H1 (cell line): ENCODE measurements around the gene LONRF2. TPM values are rescaled to one million over a fixed set of nuclear protein-coding genes. Genes with fewer than 3 reads are reported as not detected.
"Not testable (repeated sequence)": the region's sequence is repeated elsewhere in the genome, so short reads cannot be mapped to it uniquely, and the experiment has no call there.

Source experiments
- CTCF ChIA-PET: fragments of 300-600 bp; sonication (Branson Sonifier 250); formaldehyde crosslinking; loops from one replicate; lab custom pipeline; 2021; ENCODE audit not compliant: partially characterized antibody; lab: Charles Lee
- POLR2A ChIA-PET: fragments of 300-600 bp; sonication (Branson Sonifier 250); formaldehyde crosslinking; loops from one replicate; lab custom pipeline; 2021; ENCODE audit warnings: inconsistent platforms; ENCODE audit not compliant: partially characterized antibody; lab: Charles Lee
- DNase-seq, 2 experiments: peaks; one replicate each; pipeline versions ENCODE4 v3.0.0 to v3.0.0-alpha.2; 2010 to 2022; ENCODE audit warnings: low spot score in 2 of 2, low read depth in 1 of 2, mixed read lengths in 1 of 2
- FAIRE-seq: peaks from 2 replicates; lab custom pipeline; 2011; peaks lifted over from hg19 to GRCh38; lab: Jason Lieb, UNC
- H2AFZ ChIP-seq: 2 replicates; pipeline ENCODE4 v1.8.1; 2012; ENCODE audit warnings: low read length, inconsistent platforms
- H2AK5ac ChIP-seq: 2 replicates; pipeline ENCODE4 v1.6.1; 2013; ENCODE audit warnings: low read depth, low read length
- H2BK120ac ChIP-seq: replicated peaks from 2 replicates; pipeline ENCODE3; 2013; ENCODE audit warnings: low read depth, low read length, inconsistent platforms
- H2BK12ac ChIP-seq: 2 replicates; pipeline ENCODE4 v1.6.1; 2013; ENCODE audit warnings: low read depth, low read length
- H2BK15ac ChIP-seq: 2 replicates; pipeline ENCODE4 v1.6.1; 2013; ENCODE audit warnings: low read length
- H2BK20ac ChIP-seq: 2 replicates; pipeline ENCODE4 v1.6.1; 2013; ENCODE audit warnings: low read length
- H2BK5ac ChIP-seq: 2 replicates; pipeline ENCODE4 v1.6.1; 2013; ENCODE audit warnings: low read depth, low read length
- H3K14ac ChIP-seq: 2 replicates; pipeline ENCODE4 v1.6.1; 2013; ENCODE audit warnings: inconsistent platforms; ENCODE audit not compliant: insufficient read length
- H3K18ac ChIP-seq: 2 replicates; pipeline ENCODE4 v1.6.1; 2013; ENCODE audit warnings: low read length; ENCODE audit errors: extremely low read depth
- H3K23ac ChIP-seq: 2 replicates; pipeline ENCODE4 v1.6.1; 2013; ENCODE audit warnings: inconsistent platforms; ENCODE audit not compliant: insufficient read length
- H3K23me2 ChIP-seq: 2 replicates; pipeline ENCODE4 v1.6.1; 2013; ENCODE audit warnings: low read depth, low read length
- H3K27ac ChIP-seq: 2 replicates; pipeline ENCODE4 v1.6.1; 2011; ENCODE audit warnings: low read depth, low read length, inconsistent platforms
- H3K27me3 ChIP-seq, 4 experiments: replicated peaks in 1 of 4; 1 replicate in 1 of 4; 2 replicates in 3 of 4; pipeline versions ENCODE4 v1.6.1 to v1.8.1; 2011 to 2013; ENCODE audit warnings: low read length in 3 of 4, mild to moderate bottlenecking in 3 of 4, inconsistent platforms in 2 of 4, mixed read lengths in 2 of 4, moderate library complexity in 1 of 4; ENCODE audit not compliant: control insufficient read depth in 3 of 4, insufficient read depth in 3 of 4; ENCODE audit errors: extremely low read depth in 1 of 4
- H3K36me3 ChIP-seq, 4 experiments: 2 replicates each; pipeline versions ENCODE4 v1.6.1 to v1.8.1; 2011 to 2013; ENCODE audit warnings: mild to moderate bottlenecking in 4 of 4, low read length in 3 of 4, moderate library complexity in 2 of 4, control low read depth in 1 of 4, inconsistent platforms in 1 of 4; ENCODE audit not compliant: insufficient read depth in 4 of 4, control insufficient read depth in 2 of 4
- H3K4ac ChIP-seq: replicated peaks from 2 replicates; pipeline ENCODE3; 2013; ENCODE audit warnings: low read length, low read depth, mixed read lengths, inconsistent platforms; ENCODE audit not compliant: insufficient read length
- H3K4me1 ChIP-seq, 4 experiments: replicated peaks in 1 of 4; 1 replicate in 1 of 4; 2 replicates in 3 of 4; pipeline versions ENCODE4 v1.6.1 to v1.8.1; 2011 to 2013; ENCODE audit warnings: low read length in 3 of 4, inconsistent platforms in 2 of 4, mixed read lengths in 1 of 4; ENCODE audit not compliant: insufficient read depth in 4 of 4, control insufficient read depth in 3 of 4
- H3K4me2 ChIP-seq, 2 experiments: 2 replicates each; pipeline versions ENCODE4 v1.6.1 to v1.8.1; 2011 to 2013; ENCODE audit warnings: low read depth in 2 of 2, low read length in 2 of 2, control low read depth in 1 of 2, inconsistent platforms in 1 of 2, mild to moderate bottlenecking in 1 of 2; ENCODE audit not compliant: insufficient read depth in 1 of 2
- H3K4me3 ChIP-seq, 4 experiments: fragments of 200-600, 300-600 bp in 1 of 4; sonication (generic), shearing (Covaris generic), sonication (Bioruptor Twin) in 1 of 4; 2 replicates each; pipeline versions ENCODE4 v1.5.1 to v1.8.1; 2011 to 2016; ENCODE audit warnings: low read length in 4 of 4, low read depth in 3 of 4, control low read depth in 2 of 4, inconsistent platforms in 2 of 4, mild to moderate bottlenecking in 2 of 4, mixed read lengths in 1 of 4, moderate library complexity in 1 of 4; ENCODE audit not compliant: insufficient read depth in 2 of 4; ENCODE audit errors: extremely low read depth in 1 of 4
- H3K56ac ChIP-seq: replicated peaks from 2 replicates; pipeline ENCODE3; 2013; ENCODE audit warnings: low read depth, mild to moderate bottlenecking, mixed read lengths, low read length, inconsistent platforms; ENCODE audit not compliant: insufficient read length
- H3K79me1 ChIP-seq: 2 replicates; pipeline ENCODE4 v1.6.1; 2013; ENCODE audit warnings: low read depth, low read length, control low read depth
- H3K79me2 ChIP-seq, 2 experiments: 2 replicates each; pipeline versions ENCODE4 v1.6.1 to v1.8.1; 2012 to 2013; ENCODE audit warnings: low read length in 2 of 2, mild to moderate bottlenecking in 2 of 2, inconsistent platforms in 1 of 2; ENCODE audit not compliant: insufficient read depth in 2 of 2, control insufficient read depth in 1 of 2
- H3K9ac ChIP-seq, 4 experiments: replicated peaks in 1 of 4; 1 replicate in 1 of 4; 2 replicates in 3 of 4; pipeline versions ENCODE4 v1.6.1 to v1.8.1; 2011 to 2013; ENCODE audit warnings: low read depth in 3 of 4, low read length in 3 of 4, control low read depth in 2 of 4, mild to moderate bottlenecking in 2 of 4, moderate library complexity in 2 of 4, inconsistent platforms in 1 of 4; ENCODE audit errors: extremely low read depth in 1 of 4
- H3K9me3 ChIP-seq, 2 experiments: 2 replicates each; pipeline versions ENCODE4 v1.6.1 to v1.8.1; 2012 to 2013; ENCODE audit warnings: mild to moderate bottlenecking in 2 of 2, moderate library complexity in 2 of 2, control low read depth in 1 of 2, inconsistent platforms in 1 of 2, low read depth in 1 of 2, low read length in 1 of 2, mixed read lengths in 1 of 2; ENCODE audit not compliant: insufficient read depth in 2 of 2
- H4K20me1 ChIP-seq, 2 experiments: replicated peaks in 1 of 2; 2 replicates each; pipeline versions ENCODE3 to v1.8.1; 2011 to 2013; ENCODE audit warnings: inconsistent platforms in 2 of 2, low read length in 2 of 2, mild to moderate bottlenecking in 1 of 2; ENCODE audit not compliant: insufficient read depth in 2 of 2, control insufficient read depth in 1 of 2
- H4K5ac ChIP-seq: 2 replicates; pipeline ENCODE4 v1.6.1; 2013; ENCODE audit warnings: low read length, low read depth, mixed read lengths, inconsistent platforms; ENCODE audit not compliant: insufficient read length
- H4K8ac ChIP-seq: 2 replicates; pipeline ENCODE4 v1.8.0; 2013; ENCODE audit warnings: mild to moderate bottlenecking, moderate library complexity, low read length, inconsistent platforms; ENCODE audit not compliant: insufficient read depth; ENCODE audit errors: extremely low read depth
- H4K91ac ChIP-seq: replicated peaks from 2 replicates; pipeline ENCODE3; 2013; ENCODE audit warnings: low read length, mixed read lengths, inconsistent platforms; ENCODE audit not compliant: insufficient read length
- TBP ChIP-seq: IDR thresholded peaks from 2 replicates; pipeline ENCODE4 v1.6.1; 2011; ENCODE audit warnings: low read depth, low read length, improper control_type of control experiment
- WGBS, 2 experiments: shearing (Covaris generic) in 1 of 2; methylation state at CpG; one replicate each; pipeline versions ENCODE4 v1.1.6 to v1.1.7; 2013 to 2015; ENCODE audit warnings: low lambda C conversion rate in 2 of 2, mixed read lengths in 2 of 2, inconsistent platforms in 1 of 2, low coverage in 1 of 2, missing lambda C conversion rate in 1 of 2; ENCODE audit not compliant: insufficient replicate concordance in 2 of 2, insufficient coverage in 1 of 2, insufficient read length in 1 of 2; ENCODE audit errors: extremely low coverage in 1 of 2, missing lambda C conversion rate in 1 of 2; 5-methylcytosine and 5-hydroxymethylcytosine counted together
- polyA plus RNA-seq, 7 experiments: library from polyadenylated mRNA; depleted of rRNA in 3 of 7; stranded (reverse) in 5 of 7; unstranded in 2 of 7; fragments of >200 nt in 5 of 7; fragments of 200-250 nt in 2 of 7; gene quantifications; 1 replicate in 5 of 7; 2 replicates in 1 of 7; 4 replicates in 1 of 7; pipeline versions ENCODE4 v1.2.1 to v1.2.3, GENCODE V29; 2011 to 2013; ENCODE audit warnings: missing spikeins in 2 of 7, mixed read lengths in 2 of 7
- total RNA-seq: library from RNA; stranded (reverse); fragmentation: NEBNext Ultra II Directional; extraction: Animal tissue kit (Norgen Biotek cat#: 25700); gene quantifications from 2 replicates; pipeline ENCODE4 v1.2.1, GENCODE V29; 2021

LONRF2 gene
- total and polyA plus RNA-seq, 2 of the 8 experiments (the other 6 are each of a cell fraction or from before 2014, with no cell fraction given), result 0.24 to 0.74 TPM

DNA sequence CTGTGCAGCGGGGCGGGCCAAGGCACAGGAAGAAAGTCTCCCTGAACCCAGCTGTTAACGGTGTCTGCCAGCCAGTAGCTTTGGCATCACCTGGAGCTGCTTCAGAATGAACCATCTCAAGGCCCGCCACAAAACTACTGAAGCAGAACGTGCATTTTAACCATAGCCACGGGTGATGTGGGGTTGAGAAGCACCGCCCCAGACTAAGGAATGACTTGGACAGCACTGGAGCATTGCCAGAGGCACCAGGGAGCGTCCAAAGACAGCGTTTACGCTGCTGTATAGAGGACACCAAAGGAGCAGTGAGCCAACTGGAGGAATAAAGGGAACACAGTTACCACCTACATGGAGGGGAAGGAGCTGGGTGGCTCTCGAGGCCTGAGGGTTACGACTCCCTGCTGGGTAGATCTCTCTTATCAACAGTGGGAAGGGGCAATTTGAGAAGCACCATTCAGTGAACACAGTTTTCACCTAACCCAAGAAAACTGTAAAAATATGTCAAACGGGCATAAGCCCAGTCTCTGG lies 28.4 kb upstream of the LONRF2 start:
- TF ChIP-seq TBP, result no peak
- Histone ChIP-seq H3K79me2 (no peaks in the 10 kb centered on the region), H2AFZ (no peak overlapping the region), H3K4me2 (no peak overlapping the region), H3K18ac (no peak overlapping the region), H2BK5ac (no peak overlapping the region), H3K56ac (no peak overlapping the region), H3K4ac (no peak overlapping the region), H3K4me3 (no peak overlapping the region), H3K4me1 (no peaks in the 10 kb centered on the region), H2AK5ac (no peak overlapping the region), H3K27ac (no peak overlapping the region), H3K23ac (no peak overlapping the region), H3K9ac (no peak overlapping the region), H3K23me2 (no peaks in the 10 kb centered on the region), H2BK15ac (no peak overlapping the region), H4K8ac (no peak overlapping the region), H2BK12ac (no peak overlapping the region), H3K36me3 (no peaks in the 10 kb centered on the region), H4K20me1 (no peaks in the 10 kb centered on the region), H2BK120ac (no peak overlapping the region), H3K9me3 (0 out of 4 replicates have a peak, but pooled peaks cover 0 to under 1% of the 10 kb centered on the region in 2 experiments), H4K91ac (no peak overlapping the region), H3K14ac (no peak overlapping the region), H3K27me3 (no peaks in the 10 kb centered on the region), H4K5ac (no peak overlapping the region), H3K79me1 (no peaks in the 10 kb centered on the region), H2BK20ac (no peak overlapping the region)
- 93% methylated on average over 13 of the region's 13 CpGs; no CpG with 5 or more reads in 1 of the 2 experiments for WGBS, 2 experiments
- ChIA-PET POLR2A (no interaction called here), CTCF (interaction anchor here (1.5 kb wide), 1 partner anchor 88 kb away, joined by 4 read pairs; no protein-coding TSS in a partner anchor)
- FAIRE-seq (no peak), DNase-seq (no peak)

DNA sequence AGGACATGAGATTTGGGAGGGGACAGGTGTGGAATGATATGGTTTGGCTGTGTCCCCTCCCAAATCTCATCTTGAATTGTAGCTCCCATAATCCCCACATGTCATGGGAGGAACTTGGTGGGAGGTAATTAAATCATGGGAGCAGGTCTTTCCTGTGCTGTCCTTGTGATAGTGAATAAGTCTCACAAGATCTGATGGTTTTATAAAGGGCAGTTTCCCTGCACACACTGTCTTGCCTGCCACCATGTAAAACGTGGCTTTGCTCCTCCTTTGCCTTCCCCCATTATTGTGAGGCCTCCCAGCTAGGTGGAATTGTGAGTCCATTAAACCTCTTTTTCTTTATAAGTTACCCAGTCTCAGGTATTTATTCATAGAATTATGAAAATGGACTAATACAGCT lies 22.8 kb upstream of the LONRF2 start:
- H2AK5ac ChIP-seq, H3K9ac ChIP-seq, H3K27ac ChIP-seq, H2BK12ac ChIP-seq, H3K23me2 ChIP-seq, H4K20me1 ChIP-seq, H2BK5ac ChIP-seq, H4K91ac ChIP-seq, H3K79me2 ChIP-seq, H3K56ac ChIP-seq, FAIRE-seq, H2BK120ac ChIP-seq, H3K14ac ChIP-seq, H3K4me1 ChIP-seq, H3K18ac ChIP-seq, H2AFZ ChIP-seq, H3K4me2 ChIP-seq, H4K8ac ChIP-seq, H3K79me1 ChIP-seq, H3K27me3 ChIP-seq, H4K5ac ChIP-seq, H3K4ac ChIP-seq, POLR2A ChIA-PET, H2BK20ac ChIP-seq, H2BK15ac ChIP-seq, H3K36me3 ChIP-seq, DNase-seq, H3K4me3 ChIP-seq, H3K23ac ChIP-seq: not testable (repeated sequence)
- peaks cover 0 to 10% of the 10 kb centered on the region in 2 experiments; a peak in 2 of 4 replicates for H3K9me3 ChIP-seq
- WGBS, 2 experiments, result 67% methylated on average over 1 of the region's 1 CpG; no CpG with 5 or more reads in 1 of the 2 experiments
- CTCF ChIA-PET, result interaction anchor here (3.2 kb wide), 1 partner anchor 83 kb away, joined by 11 read pairs; no protein-coding TSS in a partner anchor
